Esophagus squamous epithelium (tissue), 5 donors: ENCODE data around the gene SH2D7. TPM values are rescaled to one million over a fixed set of nuclear protein-coding genes. Genes with fewer than 3 reads are reported as not detected.
A peak's percentile ranks its signal among the peaks of the same experiment; 100 is the strongest.

Source experiments
- DNase-seq: peaks from one replicate; lab custom pipeline; 2025; lab: John Stamatoyannopoulos, UW
- H3K27ac ChIP-seq, 4 donors: fragments of 200-600 bp; sonication (generic); one replicate each; pipeline ENCODE4 v1.5.1; 2016 to 2019; ENCODE audit warnings: mild to moderate bottlenecking in 1 of 4
- H3K27me3 ChIP-seq, 4 donors: fragments of 200-600 bp; sonication (generic); 1 replicate in 3 of 4; 2 replicates in 1 of 4; pipeline versions ENCODE4 v1.5.1 to v1.6.0; 2017 to 2021; ENCODE audit warnings: antibody characterized with exemption in 1 of 4
- H3K36me3 ChIP-seq, 3 donors: fragments of 200-600 bp; sonication (generic); one replicate each; pipeline ENCODE4 v1.5.1; 2016 to 2019
- H3K4me1 ChIP-seq, 3 donors: fragments of 200-600 bp; sonication (generic); one replicate each; pipeline ENCODE4 v1.5.1; 2017 to 2019
- H3K4me3 ChIP-seq, 4 donors: fragments of 200-600 bp; sonication (generic); 1 replicate in 3 of 4; 2 replicates in 1 of 4; pipeline ENCODE4 v1.5.1; 2016 to 2019; ENCODE audit warnings: mild to moderate bottlenecking in 2 of 4, moderate library complexity in 1 of 4
- H3K9me3 ChIP-seq, 3 donors: fragments of 200-600 bp; sonication (generic); one replicate each; pipeline ENCODE4 v1.5.1; 2016 to 2019
- CTCF ChIP-seq, 6 experiments: fragments of 450-650 bp in 4 of 6; fragments of 200-600 bp in 2 of 6; sonication (generic) in 2 of 6; IDR thresholded peaks; one replicate each; pipeline ENCODE4 v1.5.1; 2016 to 2019; ENCODE audit warnings: antibody characterized with exemption in 6 of 6, mild to moderate bottlenecking in 4 of 6, moderate library complexity in 4 of 6
- POLR2A ChIP-seq, 4 donors: fragments of 450-650 bp; IDR thresholded peaks; one replicate each; pipeline ENCODE4 v1.6.1; 2017; ENCODE audit warnings: antibody characterized with exemption in 4 of 4, mild to moderate bottlenecking in 4 of 4, moderate library complexity in 3 of 4
- WGBS, 2 donors: methylation state at CpG; one replicate each; pipeline ENCODE4 v1.1.5; 2018; 5-methylcytosine and 5-hydroxymethylcytosine counted together
- intact Hi-C: fragments of 100-400 bp; cut with DNase I; formaldehyde crosslinking; loops from one replicate; pipeline ENCODE4 v1.15.0; 2022
- total RNA-seq, 4 donors: library from RNA; depleted of rRNA; stranded (reverse); fragments of >200 nt; gene quantifications; one replicate each; pipeline ENCODE4 v1.1.0, GENCODE V29; 2016
- donor health status: DM: yes; HTN: yes; CAD: no.

SH2D7 gene
- total RNA-seq, 4 donors from 2014 or later = not detected

DNA sequence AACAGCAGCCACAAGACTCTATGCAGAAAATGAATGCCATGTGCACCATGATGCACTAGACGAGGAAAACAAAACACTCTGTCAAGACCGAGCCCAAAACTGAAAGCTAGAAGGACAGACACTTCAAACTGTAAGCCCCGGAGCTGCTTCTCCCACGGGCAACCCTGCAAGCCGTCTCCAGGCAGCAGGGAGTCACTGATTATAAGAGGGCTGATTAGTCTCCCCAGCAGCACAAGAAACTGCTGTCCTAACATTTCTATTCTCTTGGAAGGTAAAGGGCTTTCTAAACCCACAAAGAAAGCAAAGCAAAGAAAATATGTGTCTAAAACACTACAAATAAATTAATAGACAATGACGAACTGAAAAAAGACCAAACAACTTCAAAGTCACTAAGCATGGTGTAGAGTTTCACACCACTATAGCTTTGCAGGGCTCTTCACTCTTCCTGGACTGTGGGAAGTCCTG is 30.4 kb upstream of the SH2D7 start:
- peak overlapping the region; percentile 22 to 74 (median 60) for H3K27ac ChIP-seq
- H3K9me3 ChIP-seq = no peaks in the 10 kb centered on the region
- no peaks in the 10 kb centered on the region for H3K36me3 ChIP-seq
- intact Hi-C loops = no loop called here
- peaks cover 58 to 98% (median 75%) of the 10 kb centered on the region in 3 donors for H3K4me1 ChIP-seq
- peak overlapping the region in 2 of 4 donors; percentile 8 to 29 for H3K4me3 ChIP-seq
- H3K27me3 ChIP-seq = no peaks in the 10 kb centered on the region
- DNase-seq = no peak
- WGBS, 2 donors = 3 to 10% methylated on average over 6 of the region's 6 CpGs
- TF ChIP-seq CTCF (IDR thresholded peaks at IDR 0.05) (no peak), POLR2A (IDR thresholded peaks at IDR 0.05) (no peak)

DNA sequence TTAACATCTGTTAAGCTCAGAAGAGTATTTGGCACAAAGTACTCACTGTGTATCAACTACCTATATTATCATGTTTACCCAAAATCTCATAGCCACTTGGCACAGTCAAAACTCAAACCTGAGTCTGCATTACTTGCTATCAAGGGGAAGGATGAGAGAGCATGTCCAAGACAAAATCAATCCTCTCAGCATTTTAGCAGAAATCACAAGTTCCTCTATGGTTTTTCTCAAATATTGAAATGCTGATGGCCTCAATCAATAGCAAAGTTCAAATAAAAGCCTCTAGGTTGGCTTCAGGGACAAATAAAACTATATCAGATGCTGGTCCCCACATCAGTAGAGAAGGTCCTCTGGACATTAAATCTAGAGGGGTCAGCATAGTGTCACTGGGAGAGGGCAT is 29.1 kb upstream of the SH2D7 start:
- intact Hi-C loops = no loop called here
- Histone ChIP-seq H3K27ac (peak overlapping the region; percentile 14 to 90 (median 76)), H3K27me3 (no peaks in the 10 kb centered on the region), H3K4me3 (no peak overlapping the region), H3K36me3 (no peaks in the 10 kb centered on the region), H3K9me3 (no peaks in the 10 kb centered on the region), H3K4me1 (peaks cover 63 to 98% (median 76%) of the 10 kb centered on the region in 3 donors)
- DNase-seq = no peak
- TF ChIP-seq POLR2A (IDR thresholded peaks at IDR 0.05) (no peak), CTCF (IDR thresholded peaks at IDR 0.05) (no peak)

DNA sequence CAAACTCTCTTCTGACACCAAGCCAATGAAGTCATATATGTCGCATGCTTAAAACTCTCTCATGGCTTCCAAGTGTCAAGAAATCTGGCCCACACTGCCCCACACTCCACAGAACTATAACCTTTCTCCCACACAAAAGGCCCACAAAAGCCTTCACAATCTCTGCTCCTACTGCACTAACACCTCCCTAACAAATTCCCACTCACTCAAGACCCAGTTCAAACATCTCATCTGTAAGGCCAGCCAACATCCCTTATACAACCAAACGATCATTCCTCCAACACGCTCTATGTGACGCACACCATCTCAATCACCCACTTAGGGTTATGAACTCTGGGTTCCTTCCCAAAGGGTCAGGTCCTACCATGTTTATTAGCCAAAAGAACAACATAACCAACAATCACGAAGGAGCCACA is 28.4 kb upstream of the SH2D7 start:
- Histone ChIP-seq H3K27ac (peak overlapping the region; percentile 14 to 90 (median 76)), H3K27me3 (no peaks in the 10 kb centered on the region), H3K36me3 (no peaks in the 10 kb centered on the region), H3K4me3 (no peak overlapping the region), H3K4me1 (peaks cover 63 to 98% (median 76%) of the 10 kb centered on the region in 3 donors), H3K9me3 (no peaks in the 10 kb centered on the region)
- no peak for DNase-seq
- intact Hi-C loops = no loop called here
- WGBS, 2 donors = 76 to 80% methylated on average over 5 of the region's 5 CpGs
- TF ChIP-seq POLR2A (IDR thresholded peaks at IDR 0.05) (no peak), CTCF (IDR thresholded peaks at IDR 0.05) (no peak)

- no peak overlapping the region for H3K4me3 ChIP-seq
- H3K9me3 ChIP-seq = no peaks in the 10 kb centered on the region
- no peaks in the 10 kb centered on the region for H3K36me3 ChIP-seq
- no peaks in the 10 kb centered on the region for H3K27me3 ChIP-seq
- H3K4me1 ChIP-seq = peaks cover 62 to 98% (median 76%) of the 10 kb centered on the region in 3 donors
- DNase-seq = no peak
- intact Hi-C loops = no loop called here
- WGBS, 2 donors = 49 to 53% methylated on average over 2 of the region's 2 CpGs
- H3K27ac ChIP-seq = peak overlapping the region; percentile 44 to 90 (median 76)
- TF ChIP-seq POLR2A (IDR thresholded peaks at IDR 0.05) (no peak), CTCF (IDR thresholded peaks at IDR 0.05) (no peak)
These were observed 27.8 kb upstream of the SH2D7 start for GRCh38 chr15:78064544-78064943.

GRCh38 chr15:78065284-78065872 is 27.0 kb upstream of the SH2D7 start:
- no peak for DNase-seq
- peak overlapping the region; percentile 44 to 90 (median 76) for H3K27ac ChIP-seq
- H3K27me3 ChIP-seq = no peaks in the 10 kb centered on the region
- H3K4me1 ChIP-seq = peaks cover 58 to 98% (median 79%) of the 10 kb centered on the region in 3 donors
- H3K9me3 ChIP-seq = no peaks in the 10 kb centered on the region
- intact Hi-C loops = no loop called here
- no peaks in the 10 kb centered on the region for H3K36me3 ChIP-seq
- peak overlapping the region in 1 of 4 donors; percentile 23 for H3K4me3 ChIP-seq
- no peak for TF ChIP-seq CTCF (IDR thresholded peaks at IDR 0.05)
- TF ChIP-seq POLR2A (IDR thresholded peaks at IDR 0.05) = no peak
- WGBS, 2 donors = 13 to 36% methylated on average over 3 to 5 of the region's 5 CpGs
